MM.1S (cell line): ENCODE data around the gene SCMH1.

Source experiments
- DNase-seq: peaks from one replicate; pipeline ENCODE4 v3.0.0-alpha.2; 2015
- H2AFZ ChIP-seq: fragments of 300-600 bp; sonication (generic); 2 replicates; pipeline ENCODE4 v1.6.0; 2016; ENCODE audit warnings: antibody characterized with exemption, low read length
- H3F3A ChIP-seq: fragments of 300-600 bp; sonication (generic); 2 replicates; pipeline ENCODE4 v1.6.1; 2016; ENCODE audit warnings: mild to moderate bottlenecking, antibody characterized with exemption, low read length, moderate library complexity, mixed read lengths; ENCODE audit not compliant: insufficient read depth
- H3K27ac ChIP-seq: fragments of 300-600 bp; sonication (generic); 2 replicates; pipeline ENCODE4 v1.5.1; 2016; ENCODE audit warnings: mild to moderate bottlenecking, low read length
- H3K27me3 ChIP-seq: fragments of 300-600 bp; sonication (generic); replicated peaks from 2 replicates; pipeline ENCODE4 v1.6.0; 2016; ENCODE audit warnings: low read length; ENCODE audit not compliant: insufficient read depth
- H3K36me3 ChIP-seq: fragments of 300-600 bp; sonication (generic); replicated peaks from 2 replicates; pipeline ENCODE4 v1.6.1; 2016; ENCODE audit warnings: mild to moderate bottlenecking, low read length, mixed read lengths; ENCODE audit not compliant: insufficient read depth
- H3K4me1 ChIP-seq: fragments of 300-600 bp; sonication (generic); 2 replicates; pipeline ENCODE4 v1.6.1; 2016; ENCODE audit warnings: low read length, mixed read lengths
- H3K4me2 ChIP-seq: fragments of 300-600 bp; sonication (generic); 2 replicates; pipeline ENCODE4 v1.6.0; 2016; ENCODE audit warnings: low read depth, low read length
- H3K4me3 ChIP-seq: fragments of 300-600 bp; sonication (generic); 2 replicates; pipeline ENCODE4 v1.5.1; 2016; ENCODE audit warnings: low read length, mixed read lengths
- H3K79me2 ChIP-seq: fragments of 300-600 bp; sonication (generic); 2 replicates; pipeline ENCODE4 v1.6.1; 2016; ENCODE audit warnings: mixed run types, low read length, mixed read lengths
- H3K9ac ChIP-seq: fragments of 300-600 bp; sonication (generic); 2 replicates; pipeline ENCODE4 v1.6.1; 2016; ENCODE audit warnings: low read length, mixed read lengths
- H3K9me2 ChIP-seq: fragments of 300-600 bp; sonication (generic); replicated peaks from 2 replicates; pipeline ENCODE4 v1.6.1; 2016; ENCODE audit warnings: mild to moderate bottlenecking, low read length, mixed read lengths; ENCODE audit not compliant: insufficient read depth
- H3K9me3 ChIP-seq: fragments of 300-600 bp; sonication (generic); replicated peaks from 2 replicates; pipeline ENCODE4 v1.6.1; 2016; ENCODE audit warnings: mild to moderate bottlenecking, low read length, mixed read lengths; ENCODE audit not compliant: insufficient read depth
- H4K20me1 ChIP-seq: fragments of 300-600 bp; sonication (generic); 2 replicates; pipeline ENCODE4 v1.6.1; 2016; ENCODE audit warnings: mild to moderate bottlenecking, low read length, moderate library complexity, mixed read lengths; ENCODE audit not compliant: insufficient read depth
- CTCF ChIP-seq: fragments of 300-600 bp; sonication (generic); IDR thresholded peaks from 2 replicates; pipeline ENCODE4 v1.5.1; 2016; ENCODE audit warnings: antibody characterized with exemption, low read length, mixed read lengths
- EZH2 ChIP-seq: fragments of 300-600 bp; sonication (generic); optimal IDR thresholded peaks from 2 replicates; pipeline ENCODE3; 2017; ENCODE audit warnings: low read depth, mild to moderate bottlenecking, antibody characterized with exemption, low read length, mixed read lengths
- EZH2phosphoT487 ChIP-seq: fragments of 300-600 bp; sonication (generic); IDR thresholded peaks from 2 replicates; pipeline ENCODE4 v1.6.1; 2018; ENCODE audit warnings: antibody characterized with exemption, low read length

SCMH1 gene

GRCh38 chr1:41280202-41281032 is 38.3 kb upstream of the SCMH1 start:
- no peak overlapping the region for H3K9ac ChIP-seq
- no peaks in the 10 kb centered on the region for H3K9me3 ChIP-seq
- H2AFZ ChIP-seq, result no peak overlapping the region
- no peaks in the 10 kb centered on the region for H3K27me3 ChIP-seq
- H3K4me3 ChIP-seq, result no peak overlapping the region
- no peaks in the 10 kb centered on the region for H3K4me1 ChIP-seq
- no peaks in the 10 kb centered on the region for H3K9me2 ChIP-seq
- H3F3A ChIP-seq, result no peaks in the 10 kb centered on the region
- no peaks in the 10 kb centered on the region for H3K79me2 ChIP-seq
- no peak for TF ChIP-seq EZH2
- TF ChIP-seq CTCF, result no peak
- TF ChIP-seq EZH2phosphoT487, result no peak
- H3K27ac ChIP-seq, result no peak overlapping the region
- H3K36me3 ChIP-seq, result no peaks in the 10 kb centered on the region
- no peaks in the 10 kb centered on the region for H4K20me1 ChIP-seq
- no peak overlapping the region for H3K4me2 ChIP-seq
- DNase-seq, result no peak

GRCh38 chr1:41278076-41278475 is 36.0 kb upstream of the SCMH1 start:
- no peak for DNase-seq
- Histone ChIP-seq H4K20me1 (no peaks in the 10 kb centered on the region), H3K79me2 (no peaks in the 10 kb centered on the region), H3K4me3 (no peak overlapping the region), H2AFZ (no peak overlapping the region), H3K9me2 (no peaks in the 10 kb centered on the region), H3F3A (no peaks in the 10 kb centered on the region), H3K4me1 (no peaks in the 10 kb centered on the region), H3K9me3 (no peaks in the 10 kb centered on the region), H3K9ac (no peak overlapping the region), H3K27me3 (no peaks in the 10 kb centered on the region), H3K27ac (no peak overlapping the region), H3K4me2 (no peak overlapping the region), H3K36me3 (no peaks in the 10 kb centered on the region)
- TF ChIP-seq CTCF (no peak), EZH2phosphoT487 (no peak), EZH2 (no peak)

- no peak for DNase-seq
- H2AFZ ChIP-seq, result peak overlapping the region; percentile 7; the same call in 1 of the 2 replicates
- H4K20me1 ChIP-seq, result no peaks in the 10 kb centered on the region
- no peaks in the 10 kb centered on the region for H3K79me2 ChIP-seq
- no peak overlapping the region for H3K4me2 ChIP-seq
- H3F3A ChIP-seq, result no peaks in the 10 kb centered on the region
- H3K4me3 ChIP-seq, result no peak overlapping the region
- no peak overlapping the region for H3K27ac ChIP-seq
- H3K9me2 ChIP-seq, result no peaks in the 10 kb centered on the region
- H3K9me3 ChIP-seq, result no peaks in the 10 kb centered on the region
- H3K4me1 ChIP-seq, result no peaks in the 10 kb centered on the region
- no peak overlapping the region for H3K9ac ChIP-seq
- TF ChIP-seq EZH2 (no peak), EZH2phosphoT487 (no peak), CTCF (no peak)
- H3K36me3 ChIP-seq, result no peaks in the 10 kb centered on the region
- no peaks in the 10 kb centered on the region for H3K27me3 ChIP-seq
Observed at GRCh38 chr1:41277371-41277975, 35.4 kb upstream of the SCMH1 start.
